ENCODE measurements around the gene GPR180.
"Not testable (repeated sequence)": the region's sequence is repeated elsewhere in the genome, so short reads cannot be mapped to it uniquely, and the experiment has no call there.

Gene GPR180

GRCh38 chr13:94596575-94596971, 5.1 kb upstream of the GPR180 start:
- no peak for DNase-seq (ENCODE audit: low spot score)

GRCh38 chr13:94598281-94598680, 3.4 kb upstream of the GPR180 start:
- no peak for DNase-seq (ENCODE audit: low spot score)

DNA sequence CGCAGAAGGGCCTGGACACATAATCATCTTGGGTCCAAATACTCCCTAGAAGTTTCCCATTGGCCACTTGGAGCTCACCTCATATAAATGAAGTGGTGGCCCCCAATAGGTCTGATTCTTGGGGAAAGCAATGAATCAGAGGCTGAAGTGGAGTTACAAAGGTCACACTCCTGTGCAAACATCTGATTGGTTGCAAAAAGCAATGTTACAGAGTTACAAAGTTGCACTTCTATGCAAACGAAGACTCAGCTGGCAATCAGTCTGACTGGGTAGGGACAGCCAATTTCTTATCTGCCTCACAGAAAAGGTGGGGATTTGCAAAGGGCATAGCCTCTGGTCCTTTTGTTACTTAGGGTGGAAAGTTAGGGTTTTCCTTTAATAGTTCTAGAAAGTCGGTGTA, 1.8 kb upstream of the GPR180 start:
- no peak for DNase-seq (ENCODE audit: low spot score)

GRCh38 chr13:94602467-94602866, 810 bp downstream of the GPR180 start:
- DNase-seq (ENCODE audit: low spot score): no peak

GRCh38 chr13:94607056-94607455, 5.4 kb downstream of the GPR180 start:
- no peak for DNase-seq (ENCODE audit: low spot score)

DNA sequence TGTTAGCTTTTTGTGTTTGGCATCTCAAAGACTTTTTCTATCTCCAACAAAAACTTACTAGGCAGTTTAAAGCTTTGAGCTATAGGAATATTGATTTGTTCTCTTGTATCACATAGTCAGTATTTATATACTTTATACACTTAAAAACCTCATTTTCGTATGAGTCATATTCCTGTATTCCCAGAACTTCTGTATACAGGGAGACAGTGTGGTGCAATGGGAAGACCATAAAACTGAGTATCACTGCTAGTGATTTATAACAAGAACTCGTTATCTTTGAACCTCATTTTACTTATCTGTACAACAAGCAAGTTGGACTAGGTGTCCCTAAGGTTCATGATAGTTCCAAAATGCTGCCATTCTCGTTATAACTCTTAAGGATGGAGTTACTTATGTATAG, 6.3 kb downstream of the GPR180 start:
- no peak for DNase-seq (ENCODE audit: low spot score)

- DNase-seq (ENCODE audit: low spot score): no peak
These were observed 6.9 kb downstream of the GPR180 start for GRCh38 chr13:94608586-94608985.

- DNase-seq (ENCODE audit: low spot score): no peak
These were observed 7.5 kb downstream of the GPR180 start for GRCh38 chr13:94609196-94609595.

DNA sequence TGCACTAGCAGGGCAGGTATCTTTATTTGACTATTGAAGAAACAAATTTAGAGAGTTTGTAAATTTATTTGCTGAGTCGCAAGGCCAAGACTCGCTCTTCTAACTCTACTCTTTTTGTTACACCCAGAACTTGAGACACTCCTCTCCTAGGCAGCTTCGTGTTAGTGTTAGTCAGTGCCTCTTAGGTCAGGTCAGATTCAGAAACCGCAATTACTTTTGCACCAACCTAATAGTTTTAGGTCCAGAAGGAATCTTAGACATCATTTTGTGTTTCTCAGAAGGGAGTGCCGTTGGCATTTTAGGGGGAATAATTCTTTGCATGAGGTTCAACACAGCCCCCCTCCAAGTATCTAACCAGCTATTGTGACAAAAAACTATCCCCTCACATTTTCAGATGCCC, 8.8 kb downstream of the GPR180 start:
- no peak for DNase-seq (ENCODE audit: low spot score)

DNA sequence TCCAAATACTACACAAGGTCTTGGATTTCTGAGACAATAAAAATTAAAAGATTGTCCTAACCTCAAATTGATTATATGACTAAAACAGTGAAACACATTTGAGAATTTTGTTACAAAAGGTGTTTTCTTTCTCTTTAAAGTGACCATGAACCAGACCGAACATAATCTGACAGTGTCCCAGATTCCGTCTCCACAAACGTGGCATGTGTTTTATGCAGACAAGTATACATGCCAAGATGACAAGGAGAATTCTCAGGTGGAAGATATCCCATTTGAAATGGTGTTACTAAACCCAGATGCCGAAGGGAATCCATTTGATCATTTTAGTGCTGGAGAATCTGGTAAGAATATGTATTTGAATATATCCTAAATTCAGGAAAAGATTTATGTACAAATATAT, 10.4 kb downstream of the GPR180 start:
- no peak for DNase-seq (ENCODE audit: low spot score)

DNA sequence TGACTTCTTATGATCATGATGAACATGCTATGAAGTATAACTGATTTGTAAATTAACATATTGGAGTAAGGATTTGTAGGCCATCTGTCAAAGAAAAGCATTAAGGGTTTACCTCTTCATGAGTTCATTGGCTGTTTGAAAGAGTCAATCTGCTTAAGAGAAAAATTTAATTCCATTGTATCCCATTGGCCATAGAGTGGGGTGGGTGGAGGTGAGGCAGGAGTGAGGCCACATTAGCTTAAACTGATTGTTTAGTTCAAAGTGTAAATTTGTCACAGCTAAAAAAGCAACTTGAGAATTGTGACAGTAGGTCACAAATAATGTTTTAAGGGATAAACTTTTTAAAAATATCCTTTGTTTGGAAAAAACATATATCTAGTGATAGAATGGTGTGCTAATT, 11.4 kb downstream of the GPR180 start:
- DNase-seq (ENCODE audit: low spot score): no peak

- no peak for DNase-seq (ENCODE audit: low spot score)
These were observed 15.8 kb downstream of the GPR180 start for GRCh38 chr13:94617389-94618000.

- no peak for DNase-seq (ENCODE audit: low spot score)
These were observed 18.7 kb downstream of the GPR180 start for GRCh38 chr13:94620286-94620896.

DNA sequence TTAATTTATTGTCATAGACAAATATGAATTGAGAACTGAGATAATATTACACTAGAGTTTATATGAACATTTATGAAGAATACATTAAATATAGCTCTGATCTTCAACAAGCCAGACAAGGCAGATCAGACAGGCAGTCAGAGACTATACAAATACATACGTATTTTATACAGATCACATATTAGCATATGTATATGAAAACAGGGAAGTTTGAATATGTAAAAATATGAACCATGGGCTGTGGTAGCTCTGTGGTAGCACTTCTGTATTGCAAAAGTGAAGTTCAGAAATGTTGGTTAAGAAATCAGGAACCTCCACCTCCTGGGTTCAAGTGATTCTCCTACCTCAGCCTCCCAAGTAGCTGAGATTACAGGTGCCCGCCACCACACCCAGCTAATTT, 20.7 kb downstream of the GPR180 start:
- no peak for DNase-seq (ENCODE audit: low spot score)

DNA sequence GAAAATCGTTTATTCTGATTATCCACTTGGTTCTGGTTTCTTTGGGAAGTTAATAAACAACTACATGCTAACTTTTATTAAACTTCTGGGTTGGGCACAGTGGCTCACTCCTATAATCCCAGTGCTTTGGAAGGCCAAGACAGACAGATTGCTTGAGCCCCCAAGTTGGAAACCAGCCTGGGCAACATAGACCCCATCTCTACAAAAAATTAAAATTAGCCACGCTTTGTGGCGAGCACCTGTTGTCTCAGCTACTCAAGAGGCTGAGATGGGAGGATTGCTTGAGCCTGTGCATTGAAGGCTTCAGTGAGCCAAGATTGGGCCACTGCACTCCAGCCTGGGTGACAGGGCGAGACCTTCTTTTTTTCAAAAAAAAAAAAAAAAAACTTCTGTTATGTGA, 21.7 kb downstream of the GPR180 start:
- no peak for DNase-seq (ENCODE audit: low spot score)

DNA sequence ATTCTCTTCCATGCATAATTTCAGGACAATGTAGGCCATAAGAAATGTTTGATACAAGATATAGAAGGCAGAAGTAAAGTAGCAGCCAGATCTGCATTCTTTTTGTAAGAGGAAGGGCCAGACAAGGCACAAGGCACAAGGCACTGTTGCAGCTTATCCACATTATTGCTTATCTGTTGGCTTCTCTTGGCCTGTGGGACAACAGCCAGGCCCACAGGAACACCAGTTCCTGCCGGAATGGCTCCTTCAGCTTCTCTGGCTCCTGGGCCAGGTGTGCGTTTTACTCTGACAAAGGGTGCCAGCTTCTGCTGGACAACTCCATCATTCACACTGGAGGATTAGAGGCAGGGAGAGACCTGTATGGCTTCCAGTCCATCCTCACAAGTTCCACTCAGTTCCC, 29.2 kb downstream of the GPR180 start:
- no peak for DNase-seq (ENCODE audit: low spot score)

DNA sequence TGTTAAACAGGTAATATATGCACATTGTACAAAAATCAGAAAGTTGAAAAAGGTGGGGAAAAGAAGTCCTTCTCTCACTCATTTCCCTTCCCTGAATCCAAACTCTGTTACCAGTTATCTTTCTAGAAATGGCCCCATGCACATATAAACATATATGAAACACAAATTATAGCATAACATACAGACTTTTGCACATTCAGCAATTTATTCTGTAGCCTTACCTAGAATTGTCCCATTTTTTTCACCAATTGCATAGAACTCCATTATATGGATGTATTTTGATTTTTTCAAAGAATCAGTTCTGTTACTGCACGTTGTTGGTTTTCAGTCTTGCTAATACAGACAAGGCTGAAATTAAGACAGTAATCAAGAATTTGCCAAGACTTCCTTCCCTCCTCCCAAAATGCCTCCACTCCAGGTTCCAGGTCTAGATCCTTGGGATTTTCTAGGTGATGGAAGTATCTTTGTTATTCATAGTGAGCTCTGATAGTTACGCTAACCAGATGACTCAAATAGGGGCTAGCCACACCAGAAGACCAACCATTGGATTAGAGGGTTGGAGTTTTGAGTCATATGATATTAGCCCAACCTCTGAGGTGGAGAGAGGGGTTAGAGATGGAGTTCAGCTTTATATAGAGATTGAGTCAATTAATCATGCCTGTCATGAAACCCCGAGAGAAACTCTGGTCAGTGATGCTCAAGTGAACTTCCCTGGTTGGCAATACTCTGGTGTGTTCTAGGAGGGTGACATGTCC, 30.7 kb downstream of the GPR180 start:
- DNase-seq (ENCODE audit: low spot score): no peak

DNA sequence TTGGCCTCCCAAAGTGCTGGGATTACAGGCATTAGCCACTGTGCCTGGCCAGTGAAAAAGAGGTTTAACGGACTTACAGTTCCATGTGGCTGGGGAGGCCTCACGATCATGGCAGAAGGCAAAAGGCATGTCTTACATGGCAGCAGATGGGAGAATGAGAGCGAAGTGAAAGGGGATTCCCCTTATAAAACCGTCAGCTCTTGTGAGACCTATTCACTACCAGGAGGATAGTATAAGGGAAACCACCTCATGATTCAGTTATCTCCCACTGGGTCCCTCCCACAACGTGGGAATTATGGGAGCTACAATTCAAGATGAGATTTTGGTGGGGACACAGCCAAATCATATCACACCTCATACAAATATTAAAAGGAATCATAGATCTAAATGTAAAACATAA, 34.4 kb downstream of the GPR180 start:
- not testable (repeated sequence) for DNase-seq (ENCODE audit: low spot score)

- DNase-seq (ENCODE audit: low spot score): no peak
These were observed 35.4 kb downstream of the GPR180 start for GRCh38 chr13:94636942-94637578.

GRCh38 chr13:94637677-94638076, 36.0 kb downstream of the GPR180 start:
- not testable (repeated sequence) for DNase-seq (ENCODE audit: low spot score)

- DNase-seq (ENCODE audit: low spot score): no peak
These were observed 39.1 kb downstream of the GPR180 start for GRCh38 chr13:94640721-94641120.

DNA sequence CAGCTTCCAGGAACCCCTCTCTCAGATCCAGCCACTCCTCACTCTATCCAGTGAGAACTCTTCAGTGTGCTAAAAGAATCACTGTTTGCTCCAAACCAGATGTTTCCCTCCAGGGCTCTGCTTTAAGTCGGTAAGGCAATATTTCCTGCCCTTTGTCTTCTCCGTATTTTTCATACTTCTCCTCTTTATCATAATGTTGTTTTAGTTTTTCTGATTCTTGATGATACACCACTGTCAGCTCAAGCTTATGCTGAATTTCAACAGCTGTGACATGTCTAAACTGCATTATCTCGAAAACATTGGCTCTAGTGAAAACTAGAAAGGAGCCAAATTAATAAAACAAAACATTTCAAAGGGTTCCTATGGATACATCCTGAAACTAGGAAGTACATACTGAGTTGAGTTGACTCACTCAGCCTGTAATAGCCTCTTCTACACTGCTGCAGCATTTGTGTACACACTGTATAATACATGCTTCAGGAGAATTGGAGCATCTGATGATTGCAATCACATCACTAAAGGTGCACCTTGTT, 39.8 kb downstream of the GPR180 start:
- DNase-seq (ENCODE audit: low spot score): peak; percentile 47

- DNase-seq (ENCODE audit: low spot score): no peak
These were observed 45.2 kb downstream of the GPR180 start for GRCh38 chr13:94646904-94647303.

Data from COLO829 (cell line).